Measurements from ENCODE around the gene S100PBP. TPM values are rescaled to one million over a fixed set of nuclear protein-coding genes. Genes with fewer than 3 reads are reported as not detected.

S100PBP gene
- total RNA-seq, 1 experiment from 2014 or later: 50.1 TPM

DNA sequence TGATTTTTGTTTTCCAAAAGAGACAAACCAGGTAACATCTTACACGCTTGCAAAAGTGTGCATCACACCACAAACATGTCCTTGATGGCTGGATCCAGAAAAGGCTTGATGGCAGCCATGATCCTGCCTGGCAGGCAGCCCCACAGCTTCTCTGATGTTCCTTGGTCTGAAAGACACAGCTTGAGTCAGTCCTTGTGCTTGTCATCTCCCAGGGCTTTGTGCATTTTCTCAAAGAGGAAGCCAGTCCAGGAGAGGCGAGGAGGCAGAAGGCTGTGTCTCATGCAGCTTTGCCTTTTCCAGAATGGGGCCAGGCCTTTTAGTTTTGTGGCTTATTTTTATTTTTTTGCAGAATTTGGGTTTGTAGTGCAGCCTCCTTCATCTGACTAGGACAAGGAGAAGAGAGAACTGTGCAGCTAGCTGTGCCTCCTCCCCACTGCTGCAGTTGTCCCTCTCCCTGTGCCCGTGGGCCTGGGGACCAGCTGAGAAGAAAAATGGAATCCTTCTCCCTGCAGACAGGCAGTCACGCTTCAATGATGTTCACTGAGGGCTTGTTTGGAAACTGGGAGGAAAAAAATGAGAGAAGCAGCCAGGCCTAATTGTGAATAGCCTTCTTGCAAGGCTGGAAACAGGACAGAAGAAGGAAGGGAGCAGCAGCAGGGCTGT is 45.9 kb downstream of the S100PBP start:
- TF ChIP-seq, protein P1, sequence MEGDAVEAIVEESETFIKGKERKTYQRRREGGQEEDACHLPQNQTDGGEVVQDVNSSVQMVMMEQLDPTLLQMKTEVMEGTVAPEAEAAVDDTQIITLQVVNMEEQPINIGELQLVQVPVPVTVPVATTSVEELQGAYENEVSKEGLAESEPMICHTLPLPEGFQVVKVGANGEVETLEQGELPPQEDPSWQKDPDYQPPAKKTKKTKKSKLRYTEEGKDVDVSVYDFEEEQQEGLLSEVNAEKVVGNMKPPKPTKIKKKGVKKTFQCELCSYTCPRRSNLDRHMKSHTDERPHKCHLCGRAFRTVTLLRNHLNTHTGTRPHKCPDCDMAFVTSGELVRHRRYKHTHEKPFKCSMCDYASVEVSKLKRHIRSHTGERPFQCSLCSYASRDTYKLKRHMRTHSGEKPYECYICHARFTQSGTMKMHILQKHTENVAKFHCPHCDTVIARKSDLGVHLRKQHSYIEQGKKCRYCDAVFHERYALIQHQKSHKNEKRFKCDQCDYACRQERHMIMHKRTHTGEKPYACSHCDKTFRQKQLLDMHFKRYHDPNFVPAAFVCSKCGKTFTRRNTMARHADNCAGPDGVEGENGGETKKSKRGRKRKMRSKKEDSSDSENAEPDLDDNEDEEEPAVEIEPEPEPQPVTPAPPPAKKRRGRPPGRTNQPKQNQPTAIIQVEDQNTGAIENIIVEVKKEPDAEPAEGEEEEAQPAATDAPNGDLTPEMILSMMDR (conservative IDR thresholded peaks at IDR 0.05): no peak
- DNase-seq: no peak
- no peaks in the 10 kb centered on the region for H3K9me3 Mint-ChIP-seq
- H4K20me1 ChIP-seq (ENCODE audit: control insufficient read depth, insufficient read depth, insufficient read length): no peaks in the 10 kb centered on the region
- H3K23ac ChIP-seq (ENCODE audit: insufficient read length, low read depth, low read length): no peak overlapping the region
- WGBS (ENCODE audit: extremely low coverage, insufficient read length, low lambda C conversion rate): no CpG with 5 or more reads among the region's 4 CpGs
- no peak overlapping the region for H4K5ac ChIP-seq (ENCODE audit: insufficient read length, low read depth, low read length)
- no peak overlapping the region for H4K8ac ChIP-seq (replicated peaks; ENCODE audit: insufficient read length, low read depth, low read length)
- H3K9me3 ChIP-seq (ENCODE audit: control insufficient read depth, low read depth, low read length): no peaks in the 10 kb centered on the region
- H3K27me3 ChIP-seq (ENCODE audit: insufficient read depth, low read length): no peaks in the 10 kb centered on the region
- no peak overlapping the region for H2BK15ac ChIP-seq (ENCODE audit: low read depth, low read length)
- H3K79me1 ChIP-seq (ENCODE audit: insufficient read depth, low read depth, low read length, poor library complexity, severe bottlenecking): no peaks in the 10 kb centered on the region
- H3K4me3 Mint-ChIP-seq: no peak overlapping the region
- no peak overlapping the region for H2AK5ac ChIP-seq (ENCODE audit: insufficient read length, low read length)
- H3K4me2 ChIP-seq (ENCODE audit: insufficient read depth, insufficient read length, low read length): no peak overlapping the region
- peak overlapping the region in 1 of 3 experiments; percentile 62; a peak in 1 of 7 replicates for H3K27ac Mint-ChIP-seq
- H3K4ac ChIP-seq (ENCODE audit: low read depth, low read length): no peak overlapping the region
- H3K79me2 ChIP-seq (ENCODE audit: insufficient read depth, low read length): no peaks in the 10 kb centered on the region
- H2BK120ac ChIP-seq (ENCODE audit: low read depth, low read length, poor library complexity, severe bottlenecking): no peak overlapping the region
- H2AFZ ChIP-seq (ENCODE audit: low read length): no peak overlapping the region
- H3K9ac ChIP-seq (ENCODE audit: extremely low read depth, insufficient read length, low read length): no peak overlapping the region
- H2BK20ac ChIP-seq (ENCODE audit: low read depth, low read length, poor library complexity, severe bottlenecking): no peak overlapping the region
- H3K36me3 Mint-ChIP-seq (ENCODE audit: insufficient read depth in 1 of 3, low read depth in 3 of 3): peaks cover 8 to 22% (median 18%) of the 10 kb centered on the region in 3 experiments
- H3K18ac ChIP-seq (ENCODE audit: insufficient read length, low read depth, low read length): no peak overlapping the region
- H3K4me1 ChIP-seq (ENCODE audit: insufficient read depth, low read length): no peaks in the 10 kb centered on the region
- H3K4me1 Mint-ChIP-seq: peaks cover 3 to 6% of the 10 kb centered on the region in 2 experiments; a peak in 3 of 4 replicates
- no peak overlapping the region for H2BK5ac ChIP-seq (ENCODE audit: insufficient read length, low read length)
- no peak overlapping the region for H3K27ac ChIP-seq (ENCODE audit: insufficient read length, low read depth, low read length)
- H4K91ac ChIP-seq (ENCODE audit: insufficient read length, low read depth, low read length): no peak overlapping the region
- no peak overlapping the region for H2BK12ac ChIP-seq (ENCODE audit: insufficient read length, low read depth, low read length)
- no peak overlapping the region for H3T11ph ChIP-seq (ENCODE audit: low read length)
- H3K56ac ChIP-seq (ENCODE audit: insufficient read length, low read depth, low read length): no peak overlapping the region
- no peaks in the 10 kb centered on the region for H3K23me2 ChIP-seq (ENCODE audit: insufficient read length, low read depth, low read length, poor library complexity, severe bottlenecking)
- H3K14ac ChIP-seq (ENCODE audit: insufficient read depth, low read length): no peak overlapping the region; the same call in 1 of the 2 replicates
- H3K27me3 Mint-ChIP-seq (ENCODE audit: low read depth): peaks cover 4% of the 10 kb centered on the region; the same call in 1 of the 2 replicates
